ENCODE results near the gene PDE9A. TPM values are rescaled to one million over a fixed set of nuclear protein-coding genes. Genes with fewer than 3 reads are reported as not detected.

PDE9A gene
- total RNA-seq, 6 experiments from 2014 or later: not detected

- TF ChIP-seq, protein P1, sequence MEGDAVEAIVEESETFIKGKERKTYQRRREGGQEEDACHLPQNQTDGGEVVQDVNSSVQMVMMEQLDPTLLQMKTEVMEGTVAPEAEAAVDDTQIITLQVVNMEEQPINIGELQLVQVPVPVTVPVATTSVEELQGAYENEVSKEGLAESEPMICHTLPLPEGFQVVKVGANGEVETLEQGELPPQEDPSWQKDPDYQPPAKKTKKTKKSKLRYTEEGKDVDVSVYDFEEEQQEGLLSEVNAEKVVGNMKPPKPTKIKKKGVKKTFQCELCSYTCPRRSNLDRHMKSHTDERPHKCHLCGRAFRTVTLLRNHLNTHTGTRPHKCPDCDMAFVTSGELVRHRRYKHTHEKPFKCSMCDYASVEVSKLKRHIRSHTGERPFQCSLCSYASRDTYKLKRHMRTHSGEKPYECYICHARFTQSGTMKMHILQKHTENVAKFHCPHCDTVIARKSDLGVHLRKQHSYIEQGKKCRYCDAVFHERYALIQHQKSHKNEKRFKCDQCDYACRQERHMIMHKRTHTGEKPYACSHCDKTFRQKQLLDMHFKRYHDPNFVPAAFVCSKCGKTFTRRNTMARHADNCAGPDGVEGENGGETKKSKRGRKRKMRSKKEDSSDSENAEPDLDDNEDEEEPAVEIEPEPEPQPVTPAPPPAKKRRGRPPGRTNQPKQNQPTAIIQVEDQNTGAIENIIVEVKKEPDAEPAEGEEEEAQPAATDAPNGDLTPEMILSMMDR (IDR thresholded peaks at IDR 0.05): no peak
- Mint-ChIP-seq H3K36me3 (ENCODE audit: low read depth) (no peaks in the 10 kb centered on the region), H3K9me3 (no peaks in the 10 kb centered on the region; the same call in 1 of the 2 replicates), H3K4me1 (ENCODE audit: low read depth) (no peaks in the 10 kb centered on the region), H3K27ac (no peak overlapping the region), H3K4me3 (no peak overlapping the region), H3K27me3 (ENCODE audit: insufficient read depth) (peaks cover 10% of the 10 kb centered on the region)
- DNase-seq: no peak
These were observed 167.4 kb downstream of the PDE9A start for GRCh38 chr21:42820616-42821465.

Other genes starting within 250 kb of the PDE9A start
- not detected for gene UBASH3A, start 249.7 kb upstream of the PDE9A start, total RNA-seq (2021; fragmentation: NEBNext Ultra II Directional; extraction: Animal tissue kit (Norgen Biotek cat#: 25700))
- not detected for gene RSPH1, start 157.4 kb upstream of the PDE9A start, total RNA-seq (2021; fragmentation: NEBNext Ultra II Directional; extraction: Animal tissue kit (Norgen Biotek cat#: 25700))
- not detected for gene SLC37A1, start 139.8 kb upstream of the PDE9A start, total RNA-seq (2021; fragmentation: NEBNext Ultra II Directional; extraction: Animal tissue kit (Norgen Biotek cat#: 25700))
- gene WDR4, start 225.9 kb downstream of the PDE9A start, total RNA-seq (2021; fragmentation: NEBNext Ultra II Directional; extraction: Animal tissue kit (Norgen Biotek cat#: 25700)): 10 to 100 TPM; 18.5 to 27.6 (median 20.9) TPM
- gene NDUFV3, start 239.7 kb downstream of the PDE9A start, total RNA-seq (2021; fragmentation: NEBNext Ultra II Directional; extraction: Animal tissue kit (Norgen Biotek cat#: 25700)): 10 to 100 TPM; 54.3 to 63.0 (median 57.0) TPM